NCI-H69 (cell line): ENCODE results near the gene TBC1D30.

Experiments
- DNase-seq: peaks from one replicate; lab custom pipeline; 2025; lab: John Stamatoyannopoulos, UW

Gene TBC1D30

DNA sequence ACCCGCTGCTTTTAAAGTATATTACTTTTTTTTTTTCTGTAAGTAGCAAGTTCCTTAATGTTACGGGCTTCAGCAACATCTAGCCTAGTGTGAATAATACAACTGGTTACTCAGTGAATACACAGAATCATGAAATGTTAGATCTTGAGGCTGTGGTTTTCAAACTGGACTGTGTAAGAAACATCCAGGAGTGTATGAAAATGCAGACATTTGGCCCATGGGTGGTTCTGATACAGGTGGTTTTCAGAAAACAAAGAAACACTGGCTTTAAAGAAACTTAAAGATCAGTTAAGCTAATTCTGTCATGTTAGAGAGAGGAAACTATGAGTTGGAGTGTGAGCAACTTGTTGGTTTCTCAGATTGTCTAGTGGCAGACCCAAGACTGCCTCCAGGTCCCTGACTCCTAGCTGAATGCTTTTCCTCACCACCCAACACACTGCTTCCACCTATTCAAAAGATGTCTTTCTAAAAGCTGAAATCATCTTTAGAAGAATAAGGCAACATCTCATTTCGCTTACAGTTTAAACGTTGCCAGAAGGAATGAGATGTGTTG is 36.1 kb downstream of the TBC1D30 start:
- no peak for DNase-seq

GRCh38 chr12:64864319-64864718 is 39.9 kb downstream of the TBC1D30 start:
- no peak for DNase-seq

DNA sequence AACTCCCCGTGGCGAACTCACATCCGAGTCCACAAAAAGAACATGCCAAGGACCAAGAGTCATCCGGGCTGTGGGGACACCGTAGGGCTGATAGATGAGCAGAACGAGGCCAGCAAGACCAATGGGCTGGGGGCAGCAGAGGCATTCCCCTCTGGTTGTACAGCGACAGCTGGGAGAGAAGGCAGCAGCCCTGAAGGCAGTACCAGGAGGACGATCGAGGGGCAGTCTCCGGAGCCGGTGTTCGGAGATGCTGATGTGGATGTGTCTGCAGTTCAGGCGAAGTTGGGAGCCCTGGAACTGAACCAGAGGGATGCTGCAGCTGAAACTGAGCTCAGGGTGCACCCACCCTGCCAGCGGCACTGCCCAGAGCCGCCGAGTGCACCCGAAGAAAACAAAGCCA is 50.7 kb downstream of the TBC1D30 start:
- DNase-seq, result no peak

GRCh38 chr12:64876388-64877071 is 52.1 kb downstream of the TBC1D30 start:
- no peak for DNase-seq

- DNase-seq, result no peak
These were observed 53.0 kb downstream of the TBC1D30 start for GRCh38 chr12:64877363-64878004.

GRCh38 chr12:64882687-64883086 is 58.2 kb downstream of the TBC1D30 start:
- DNase-seq, result peak; percentile 15

GRCh38 chr12:64883264-64884163 is 59.1 kb downstream of the TBC1D30 start:
- peak; percentile 59 for DNase-seq

DNA sequence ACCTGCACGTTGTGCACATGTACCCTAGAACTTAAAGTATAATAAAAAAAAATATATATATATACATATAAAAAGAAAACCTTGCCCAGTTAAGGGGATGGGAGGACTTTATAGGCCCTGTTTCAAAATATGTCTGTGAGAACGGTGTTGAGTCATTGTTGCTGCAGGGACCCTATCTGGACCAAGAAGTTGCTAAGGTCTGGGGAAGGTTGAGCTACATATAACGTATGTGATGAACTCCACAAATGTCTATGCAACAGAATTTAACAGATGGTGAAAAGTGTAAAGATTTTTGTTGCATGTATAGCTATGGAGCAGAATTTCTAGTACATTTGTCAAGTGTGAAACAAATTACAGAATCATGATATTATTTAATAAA is 59.7 kb downstream of the TBC1D30 start:
- DNase-seq, result no peak

GRCh38 chr12:64884728-64885127 is 60.3 kb downstream of the TBC1D30 start:
- no peak for DNase-seq

- no peak for DNase-seq
These were observed 65.2 kb downstream of the TBC1D30 start for GRCh38 chr12:64889434-64890216.

- peak; percentile 60 for DNase-seq
These were observed 66.5 kb downstream of the TBC1D30 start for GRCh38 chr12:64890873-64891468.

DNA sequence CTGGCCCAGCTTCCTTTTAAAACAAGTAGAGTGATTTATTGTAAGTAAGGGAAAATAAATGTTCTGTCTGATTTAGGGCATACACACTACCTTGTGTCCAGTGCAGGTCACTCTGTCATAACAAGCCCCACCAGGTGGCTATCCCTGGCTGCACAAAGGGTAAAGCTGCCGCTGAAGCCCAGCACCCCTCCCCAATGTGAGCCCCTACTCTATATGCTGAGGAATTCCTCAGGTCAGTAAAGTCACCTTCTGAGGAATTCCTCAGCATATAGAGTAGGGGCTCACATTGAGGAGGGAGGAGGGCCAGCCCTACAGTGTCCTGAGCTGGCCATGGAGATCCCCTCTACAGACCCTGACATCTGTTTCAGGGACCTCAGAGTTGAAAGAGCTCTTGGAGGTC is 67.2 kb downstream of the TBC1D30 start:
- no peak for DNase-seq

GRCh38 chr12:64892561-64892960 is 68.1 kb downstream of the TBC1D30 start:
- no peak for DNase-seq

GRCh38 chr12:64893961-64894360 is 69.5 kb downstream of the TBC1D30 start:
- DNase-seq, result no peak

- no peak for DNase-seq
These were observed 70.5 kb downstream of the TBC1D30 start for GRCh38 chr12:64894827-64895475.

DNA sequence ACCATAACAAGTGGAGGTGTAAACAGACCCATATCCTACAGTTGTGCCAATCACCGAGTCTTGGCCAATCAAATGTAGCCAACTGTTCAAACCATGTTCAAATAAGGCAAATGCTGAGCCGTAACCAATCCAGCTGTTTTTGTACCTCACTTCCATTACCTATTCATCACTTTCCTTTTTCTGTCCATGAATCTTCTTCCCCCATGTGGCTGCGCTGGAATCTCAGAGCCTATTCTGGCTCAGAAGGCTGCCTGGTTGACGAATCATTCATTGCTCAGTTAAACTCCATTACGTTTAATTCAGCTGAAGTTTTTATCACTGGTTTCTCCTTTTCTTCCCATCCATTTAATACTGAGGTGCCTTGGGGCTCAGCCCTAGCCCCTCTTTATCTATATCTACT is 71.1 kb downstream of the TBC1D30 start:
- no peak for DNase-seq

DNA sequence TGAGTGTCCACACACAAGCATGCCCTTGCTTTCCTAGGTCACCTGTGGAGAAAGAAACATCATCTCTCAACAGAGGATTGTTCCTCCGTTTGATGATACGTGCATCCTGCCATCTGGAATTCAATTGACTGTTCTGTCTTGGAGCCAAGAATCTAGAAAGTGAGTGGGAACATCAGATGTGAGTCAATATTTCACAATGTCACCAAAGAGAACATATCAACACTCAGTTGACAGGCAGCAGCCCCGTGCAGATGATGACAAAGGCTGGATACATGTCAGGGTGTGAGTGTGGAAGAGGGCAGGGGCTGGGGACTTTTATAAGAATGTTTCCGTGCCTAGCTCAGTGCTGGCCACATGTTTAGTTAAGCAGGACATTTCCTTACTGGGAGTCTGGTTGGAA is 76.1 kb downstream of the TBC1D30 start:
- DNase-seq, result no peak

GRCh38 chr12:64903479-64904152 is 79.2 kb downstream of the TBC1D30 start:
- no peak for DNase-seq

DNA sequence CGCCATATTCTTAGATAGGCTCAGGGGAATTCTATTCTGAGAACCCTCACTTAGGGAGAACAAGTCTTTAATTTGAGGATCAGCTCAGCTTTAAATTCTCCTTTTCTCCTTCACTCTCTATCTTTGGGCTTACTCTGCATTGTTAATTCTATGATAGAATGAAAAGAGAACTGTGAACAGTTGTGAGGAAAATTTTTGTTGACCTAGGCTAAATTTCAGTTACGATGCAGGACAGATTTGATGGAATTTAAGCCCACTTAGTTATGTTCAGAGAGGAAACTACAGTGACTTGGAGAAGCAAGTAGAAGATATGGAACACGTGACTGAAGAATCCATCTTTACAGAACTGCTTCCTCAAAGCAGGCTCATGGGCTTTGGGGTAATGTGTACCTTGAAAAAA is 82.7 kb downstream of the TBC1D30 start:
- DNase-seq, result no peak

DNA sequence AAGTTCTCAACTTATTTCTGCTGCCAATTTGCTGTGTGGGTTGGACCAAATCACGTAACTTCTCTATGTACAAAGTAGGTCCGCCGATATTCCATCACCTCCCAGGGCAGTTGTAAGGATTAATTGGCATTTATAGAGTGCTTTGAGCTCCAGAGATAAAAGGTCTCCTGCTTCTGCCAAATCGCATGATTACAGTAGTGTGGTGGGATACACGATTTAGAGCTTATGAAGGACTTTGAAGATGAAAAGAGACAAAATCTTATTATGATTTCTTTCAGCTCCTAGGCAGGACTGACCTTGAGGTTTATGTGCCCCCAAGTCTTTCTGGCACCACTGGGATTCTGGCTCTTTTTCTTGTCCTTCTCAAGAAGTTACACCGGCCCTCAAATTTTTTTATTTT is 84.7 kb downstream of the TBC1D30 start:
- no peak for DNase-seq
